ENCODE measurements around the gene C1orf185.

DNA sequence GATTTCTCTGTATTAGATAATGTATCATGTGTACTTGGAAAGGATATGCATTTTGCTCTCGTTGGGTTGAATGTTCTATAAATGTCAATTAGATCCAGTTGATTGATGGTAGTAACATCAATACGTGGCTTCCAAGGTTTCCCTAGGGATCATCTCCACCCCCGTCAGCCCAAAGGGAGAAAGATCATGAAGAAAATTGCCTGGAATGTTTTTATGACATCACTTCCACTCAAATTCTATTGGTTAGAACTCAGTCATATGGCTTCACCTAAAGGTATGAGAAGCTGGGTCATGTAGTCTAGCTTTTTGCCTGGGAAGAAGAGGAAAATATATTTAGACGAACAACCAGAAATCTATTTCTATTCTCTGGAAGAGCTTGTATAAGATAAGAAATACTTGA is at the start of gene C1orf185:
- TF ChIP-seq, protein P1, sequence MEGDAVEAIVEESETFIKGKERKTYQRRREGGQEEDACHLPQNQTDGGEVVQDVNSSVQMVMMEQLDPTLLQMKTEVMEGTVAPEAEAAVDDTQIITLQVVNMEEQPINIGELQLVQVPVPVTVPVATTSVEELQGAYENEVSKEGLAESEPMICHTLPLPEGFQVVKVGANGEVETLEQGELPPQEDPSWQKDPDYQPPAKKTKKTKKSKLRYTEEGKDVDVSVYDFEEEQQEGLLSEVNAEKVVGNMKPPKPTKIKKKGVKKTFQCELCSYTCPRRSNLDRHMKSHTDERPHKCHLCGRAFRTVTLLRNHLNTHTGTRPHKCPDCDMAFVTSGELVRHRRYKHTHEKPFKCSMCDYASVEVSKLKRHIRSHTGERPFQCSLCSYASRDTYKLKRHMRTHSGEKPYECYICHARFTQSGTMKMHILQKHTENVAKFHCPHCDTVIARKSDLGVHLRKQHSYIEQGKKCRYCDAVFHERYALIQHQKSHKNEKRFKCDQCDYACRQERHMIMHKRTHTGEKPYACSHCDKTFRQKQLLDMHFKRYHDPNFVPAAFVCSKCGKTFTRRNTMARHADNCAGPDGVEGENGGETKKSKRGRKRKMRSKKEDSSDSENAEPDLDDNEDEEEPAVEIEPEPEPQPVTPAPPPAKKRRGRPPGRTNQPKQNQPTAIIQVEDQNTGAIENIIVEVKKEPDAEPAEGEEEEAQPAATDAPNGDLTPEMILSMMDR (conservative IDR thresholded peaks at IDR 0.05; ENCODE audit: low read depth, low read length): no peak
- no peak for TF ChIP-seq SMC3 (IDR thresholded peaks at IDR 0.05; ENCODE audit: low read depth, low read length)
